Thyroid gland (tissue), 4 donors: Measurements from ENCODE around the gene ITGB2.

ENCODE experiments used
- POLR2A ChIP-seq, 2 donors: fragments of 450-650 bp; IDR thresholded peaks; one replicate each; pipeline ENCODE4 v1.6.1; 2017; ENCODE audit warnings: antibody characterized with exemption in 2 of 2, mild to moderate bottlenecking in 2 of 2, moderate library complexity in 1 of 2
- TF ChIP-seq, protein P1 (sequence below), 6 experiments: fragments of 200-600 bp in 3 of 6; fragments of 450-650 bp in 3 of 6; sonication (generic) in 3 of 6; IDR thresholded peaks; one replicate each; pipeline ENCODE4 v1.5.1; 2016 to 2019; ENCODE audit warnings: antibody characterized with exemption in 6 of 6, mild to moderate bottlenecking in 2 of 6, inconsistent platforms in 1 of 6, moderate library complexity in 1 of 6

DNA sequence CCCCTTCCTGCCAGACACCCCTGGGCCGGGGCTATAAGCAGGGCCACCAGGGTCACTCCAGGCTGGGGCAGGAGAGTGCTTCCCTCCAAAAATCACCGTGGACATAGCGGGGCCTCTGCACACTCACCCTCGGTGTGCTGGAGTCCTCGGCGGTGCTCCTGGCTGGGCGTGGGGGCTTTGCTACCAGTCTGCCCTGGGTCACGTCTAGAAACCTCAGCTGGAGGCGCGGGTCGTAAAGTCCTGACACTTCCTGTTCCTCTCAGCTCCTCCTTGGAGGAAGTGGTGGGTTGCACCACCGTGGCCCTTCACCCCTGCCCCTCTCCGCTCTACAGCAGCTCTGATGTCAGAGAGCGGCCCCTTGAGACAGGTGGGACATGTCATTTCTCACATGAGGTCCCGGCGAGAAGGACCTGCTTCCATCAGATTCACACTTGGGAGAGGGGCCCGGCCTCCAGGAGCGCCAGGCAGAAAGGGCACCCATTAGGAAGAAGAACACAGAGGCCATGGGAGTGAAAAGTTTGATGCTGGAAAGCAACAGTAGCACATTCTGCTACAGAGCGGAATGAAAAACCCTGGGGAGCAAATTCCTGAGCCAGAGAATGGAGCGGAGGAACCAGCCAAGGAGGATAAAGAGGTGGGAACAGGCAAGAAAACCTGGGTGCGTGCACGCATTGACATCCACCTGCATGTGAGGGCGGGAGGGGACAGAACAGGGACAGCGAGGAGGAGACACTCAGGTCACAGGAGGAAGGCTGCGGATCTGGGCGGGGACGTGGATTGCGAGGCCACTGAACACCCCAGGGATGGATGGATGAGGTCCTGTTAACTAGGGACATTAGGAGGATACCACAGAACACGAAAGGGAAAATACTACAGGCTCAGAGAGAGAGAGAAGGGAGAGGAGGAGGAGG, at the start of gene ITGB2:
- TF ChIP-seq, protein P1, sequence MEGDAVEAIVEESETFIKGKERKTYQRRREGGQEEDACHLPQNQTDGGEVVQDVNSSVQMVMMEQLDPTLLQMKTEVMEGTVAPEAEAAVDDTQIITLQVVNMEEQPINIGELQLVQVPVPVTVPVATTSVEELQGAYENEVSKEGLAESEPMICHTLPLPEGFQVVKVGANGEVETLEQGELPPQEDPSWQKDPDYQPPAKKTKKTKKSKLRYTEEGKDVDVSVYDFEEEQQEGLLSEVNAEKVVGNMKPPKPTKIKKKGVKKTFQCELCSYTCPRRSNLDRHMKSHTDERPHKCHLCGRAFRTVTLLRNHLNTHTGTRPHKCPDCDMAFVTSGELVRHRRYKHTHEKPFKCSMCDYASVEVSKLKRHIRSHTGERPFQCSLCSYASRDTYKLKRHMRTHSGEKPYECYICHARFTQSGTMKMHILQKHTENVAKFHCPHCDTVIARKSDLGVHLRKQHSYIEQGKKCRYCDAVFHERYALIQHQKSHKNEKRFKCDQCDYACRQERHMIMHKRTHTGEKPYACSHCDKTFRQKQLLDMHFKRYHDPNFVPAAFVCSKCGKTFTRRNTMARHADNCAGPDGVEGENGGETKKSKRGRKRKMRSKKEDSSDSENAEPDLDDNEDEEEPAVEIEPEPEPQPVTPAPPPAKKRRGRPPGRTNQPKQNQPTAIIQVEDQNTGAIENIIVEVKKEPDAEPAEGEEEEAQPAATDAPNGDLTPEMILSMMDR (IDR thresholded peaks at IDR 0.05), result no peak
- no peak for TF ChIP-seq POLR2A (IDR thresholded peaks at IDR 0.05)
